Activated CD4-positive, alpha-beta T cell treated with anti-CD3 and anti-CD28 coated beads, Interleukin-2, amount 50 U/mL, for 48 hours (primary cell): ENCODE data around the gene ENPP1.
"Not testable (repeated sequence)": the region's sequence is repeated elsewhere in the genome, so short reads cannot be mapped to it uniquely, and the experiment has no call there.

ENCODE experiments used
- DNase-seq, 2 experiments: peaks; one replicate each; pipeline ENCODE4 v3.0.0-alpha.2; 2020

Gene ENPP1

GRCh38 chr6:131832363-131832762 is 24.5 kb downstream of the ENPP1 start:
- no peak for DNase-seq

GRCh38 chr6:131838051-131838450 is 30.2 kb downstream of the ENPP1 start:
- DNase-seq, result no peak

GRCh38 chr6:131839388-131839787 is 31.6 kb downstream of the ENPP1 start:
- DNase-seq, result no peak

- no peak for DNase-seq
Measured at GRCh38 chr6:131840441-131840840, 32.6 kb downstream of the ENPP1 start.

GRCh38 chr6:131840936-131841583 is 33.2 kb downstream of the ENPP1 start:
- DNase-seq, result no peak

- DNase-seq, result no peak
Measured at GRCh38 chr6:131843768-131844167, 35.9 kb downstream of the ENPP1 start.

- no peak for DNase-seq
Measured at GRCh38 chr6:131844243-131844841, 36.5 kb downstream of the ENPP1 start.

- DNase-seq, result no peak
Measured at GRCh38 chr6:131846023-131846663, 38.3 kb downstream of the ENPP1 start.

- DNase-seq, result no peak
Measured at GRCh38 chr6:131846905-131847304, 39.1 kb downstream of the ENPP1 start.

- no peak for DNase-seq
Measured at GRCh38 chr6:131849799-131850198, 42.0 kb downstream of the ENPP1 start.

- DNase-seq, result no peak
Measured at GRCh38 chr6:131851049-131851769, 43.4 kb downstream of the ENPP1 start.

GRCh38 chr6:131852200-131852599 is 44.4 kb downstream of the ENPP1 start:
- no peak for DNase-seq

GRCh38 chr6:131854803-131855202 is 47.0 kb downstream of the ENPP1 start:
- no peak for DNase-seq

GRCh38 chr6:131858765-131859415 is 51.1 kb downstream of the ENPP1 start:
- no peak for DNase-seq

- DNase-seq, result not testable (repeated sequence)
Measured at GRCh38 chr6:131859658-131860057, 51.8 kb downstream of the ENPP1 start.

GRCh38 chr6:131861381-131861780 is 53.6 kb downstream of the ENPP1 start:
- DNase-seq, result no peak

- DNase-seq, result no peak
Measured at GRCh38 chr6:131862476-131862875, 54.7 kb downstream of the ENPP1 start.

GRCh38 chr6:131867744-131868143 is 59.9 kb downstream of the ENPP1 start:
- DNase-seq, result no peak

GRCh38 chr6:131868836-131869235 is 61.0 kb downstream of the ENPP1 start:
- DNase-seq, result no peak

GRCh38 chr6:131875647-131876046 is 67.8 kb downstream of the ENPP1 start:
- no peak for DNase-seq

- DNase-seq, result no peak
Measured at GRCh38 chr6:131876545-131876944, 68.7 kb downstream of the ENPP1 start.

GRCh38 chr6:131877999-131878789 is 70.4 kb downstream of the ENPP1 start:
- DNase-seq, result no peak
